ENCODE results near the gene KLHL18. TPM values are rescaled to one million over a fixed set of nuclear protein-coding genes. Genes with fewer than 3 reads are reported as not detected.
"Not testable (repeated sequence)": the region's sequence is repeated elsewhere in the genome, so short reads cannot be mapped to it uniquely, and the experiment has no call there.

Gene KLHL18
- total RNA-seq, 1 donor from 2014 or later: 47.4 TPM

GRCh38 chr3:47299381-47300318 lies 16.9 kb downstream of the KLHL18 start:
- H3K27ac Mint-ChIP-seq (ENCODE audit: unreplicated experiment): no peak overlapping the region
- peaks cover 6% of the 10 kb centered on the region for H3K4me1 Mint-ChIP-seq (ENCODE audit: low read depth, unreplicated experiment)
- TF ChIP-seq, protein P1, sequence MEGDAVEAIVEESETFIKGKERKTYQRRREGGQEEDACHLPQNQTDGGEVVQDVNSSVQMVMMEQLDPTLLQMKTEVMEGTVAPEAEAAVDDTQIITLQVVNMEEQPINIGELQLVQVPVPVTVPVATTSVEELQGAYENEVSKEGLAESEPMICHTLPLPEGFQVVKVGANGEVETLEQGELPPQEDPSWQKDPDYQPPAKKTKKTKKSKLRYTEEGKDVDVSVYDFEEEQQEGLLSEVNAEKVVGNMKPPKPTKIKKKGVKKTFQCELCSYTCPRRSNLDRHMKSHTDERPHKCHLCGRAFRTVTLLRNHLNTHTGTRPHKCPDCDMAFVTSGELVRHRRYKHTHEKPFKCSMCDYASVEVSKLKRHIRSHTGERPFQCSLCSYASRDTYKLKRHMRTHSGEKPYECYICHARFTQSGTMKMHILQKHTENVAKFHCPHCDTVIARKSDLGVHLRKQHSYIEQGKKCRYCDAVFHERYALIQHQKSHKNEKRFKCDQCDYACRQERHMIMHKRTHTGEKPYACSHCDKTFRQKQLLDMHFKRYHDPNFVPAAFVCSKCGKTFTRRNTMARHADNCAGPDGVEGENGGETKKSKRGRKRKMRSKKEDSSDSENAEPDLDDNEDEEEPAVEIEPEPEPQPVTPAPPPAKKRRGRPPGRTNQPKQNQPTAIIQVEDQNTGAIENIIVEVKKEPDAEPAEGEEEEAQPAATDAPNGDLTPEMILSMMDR (IDR thresholded peaks at IDR 0.05; ENCODE audit: partially characterized antibody, unreplicated experiment): no peak
- no peaks in the 10 kb centered on the region for H3K27me3 Mint-ChIP-seq (ENCODE audit: unreplicated experiment)
- no peak overlapping the region for H3K4me3 Mint-ChIP-seq (ENCODE audit: unreplicated experiment)
- H3K9me3 Mint-ChIP-seq (ENCODE audit: unreplicated experiment): peaks cover 2% of the 10 kb centered on the region
- peaks cover 3% of the 10 kb centered on the region for H3K36me3 Mint-ChIP-seq (ENCODE audit: unreplicated experiment)
- no peak for DNase-seq

DNA sequence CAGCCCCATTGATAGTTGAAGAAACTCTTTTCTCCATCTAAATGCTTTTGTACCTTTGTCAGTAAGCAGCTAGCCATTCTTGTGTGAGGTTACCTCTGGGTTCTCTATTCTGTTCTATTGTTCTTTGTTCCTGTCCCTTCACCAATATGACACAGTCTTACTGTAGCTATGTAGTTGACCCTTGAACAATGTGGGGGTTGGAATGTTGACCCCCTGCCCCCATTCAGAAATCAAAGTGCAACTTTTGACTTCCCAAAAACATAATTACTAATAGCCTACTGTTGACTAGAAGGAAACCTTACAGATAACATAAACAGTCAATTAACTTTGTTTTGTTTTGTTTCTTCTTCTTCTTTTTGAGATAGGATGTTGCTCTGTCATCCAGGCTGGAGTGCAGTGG lies 18.7 kb downstream of the KLHL18 start:
- H3K27me3 Mint-ChIP-seq (ENCODE audit: unreplicated experiment): no peaks in the 10 kb centered on the region
- H3K36me3 Mint-ChIP-seq (ENCODE audit: unreplicated experiment): peaks cover 3% of the 10 kb centered on the region
- H3K4me1 Mint-ChIP-seq (ENCODE audit: low read depth, unreplicated experiment): peaks cover 2% of the 10 kb centered on the region
- DNase-seq: no peak
- no peaks in the 10 kb centered on the region for H3K9me3 Mint-ChIP-seq (ENCODE audit: unreplicated experiment)
- H3K27ac Mint-ChIP-seq (ENCODE audit: unreplicated experiment): no peak overlapping the region
- TF ChIP-seq, protein P1 (IDR thresholded peaks at IDR 0.05; ENCODE audit: partially characterized antibody, unreplicated experiment): no peak
- H3K4me3 Mint-ChIP-seq (ENCODE audit: unreplicated experiment): no peak overlapping the region

DNA sequence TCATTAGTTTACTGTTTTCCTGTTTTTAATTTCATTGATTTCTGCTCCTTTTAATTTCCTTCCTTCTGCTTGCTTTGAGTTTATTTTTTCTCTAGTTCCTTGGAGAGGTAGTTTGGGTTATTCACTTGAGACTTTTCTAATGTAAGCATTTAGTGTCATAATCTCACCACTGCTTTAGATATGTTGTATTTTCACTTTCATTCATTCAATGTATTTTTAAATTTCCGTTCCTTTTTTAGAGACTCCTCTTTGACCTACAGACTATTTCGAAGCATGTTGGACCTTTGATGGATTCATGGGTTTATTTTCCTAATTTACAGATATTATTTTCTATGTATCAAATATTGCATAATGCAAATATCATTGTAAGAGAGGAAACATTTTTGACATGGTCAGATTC lies 23.3 kb downstream of the KLHL18 start:
- peaks cover 12% of the 10 kb centered on the region for H3K36me3 Mint-ChIP-seq (ENCODE audit: unreplicated experiment)
- no peak overlapping the region for H3K27ac Mint-ChIP-seq (ENCODE audit: unreplicated experiment)
- no peaks in the 10 kb centered on the region for H3K4me1 Mint-ChIP-seq (ENCODE audit: low read depth, unreplicated experiment)
- H3K9me3 Mint-ChIP-seq (ENCODE audit: unreplicated experiment): peaks cover 5% of the 10 kb centered on the region
- H3K27me3 Mint-ChIP-seq (ENCODE audit: unreplicated experiment): no peaks in the 10 kb centered on the region
- no peak for DNase-seq
- H3K4me3 Mint-ChIP-seq (ENCODE audit: unreplicated experiment): no peak overlapping the region
- TF ChIP-seq, protein P1 (IDR thresholded peaks at IDR 0.05; ENCODE audit: partially characterized antibody, unreplicated experiment): no peak

- not testable (repeated sequence) for H3K4me1 Mint-ChIP-seq (ENCODE audit: low read depth, unreplicated experiment); H3K4me3 Mint-ChIP-seq (ENCODE audit: unreplicated experiment); H3K9me3 Mint-ChIP-seq (ENCODE audit: unreplicated experiment); H3K27ac Mint-ChIP-seq (ENCODE audit: unreplicated experiment); DNase-seq; H3K27me3 Mint-ChIP-seq (ENCODE audit: unreplicated experiment)
- H3K36me3 Mint-ChIP-seq (ENCODE audit: unreplicated experiment): peaks cover 12% of the 10 kb centered on the region
Observed at GRCh38 chr3:47309231-47309630, 26.5 kb downstream of the KLHL18 start.

GRCh38 chr3:47310391-47310790 lies 27.6 kb downstream of the KLHL18 start:
- DNase-seq: no peak
- H3K4me3 Mint-ChIP-seq (ENCODE audit: unreplicated experiment): no peak overlapping the region
- no peaks in the 10 kb centered on the region for H3K27me3 Mint-ChIP-seq (ENCODE audit: unreplicated experiment)
- peaks cover 12% of the 10 kb centered on the region for H3K4me1 Mint-ChIP-seq (ENCODE audit: low read depth, unreplicated experiment)
- peaks cover 8% of the 10 kb centered on the region for H3K36me3 Mint-ChIP-seq (ENCODE audit: unreplicated experiment)
- no peak overlapping the region for H3K27ac Mint-ChIP-seq (ENCODE audit: unreplicated experiment)
- H3K9me3 Mint-ChIP-seq (ENCODE audit: unreplicated experiment): peaks cover 5% of the 10 kb centered on the region
- TF ChIP-seq, protein P1 (IDR thresholded peaks at IDR 0.05; ENCODE audit: partially characterized antibody, unreplicated experiment): no peak

Measured in glutamatergic neuron (in vitro differentiated cells).